HG02852 (cell line): ENCODE results near the gene UROC1.

Experiments
- ATAC-seq: cut with Tn5 transposase; IDR thresholded peaks from one replicate; pipeline ENCODE4 v1.9.1; 2021; ENCODE audit warnings: mild to moderate bottlenecking, moderate library complexity; ENCODE audit not compliant: unreplicated experiment

UROC1 gene

GRCh38 chr3:126517986-126518778 lies 609 bp upstream of the UROC1 start:
- no peak for ATAC-seq

GRCh38 chr3:126516936-126517290 lies 660 bp downstream of the UROC1 start:
- no peak for ATAC-seq

- ATAC-seq: no peak
These were observed 1.2 kb downstream of the UROC1 start for GRCh38 chr3:126516152-126516935.

GRCh38 chr3:126515066-126515706 lies 2.4 kb downstream of the UROC1 start:
- ATAC-seq: no peak

- no peak for ATAC-seq
These were observed 3.4 kb downstream of the UROC1 start for GRCh38 chr3:126514161-126514560.

- ATAC-seq: no peak
These were observed 4.5 kb downstream of the UROC1 start for GRCh38 chr3:126512916-126513650.

GRCh38 chr3:126512026-126512425 lies 5.5 kb downstream of the UROC1 start:
- no peak for ATAC-seq

- ATAC-seq: no peak
These were observed 6.3 kb downstream of the UROC1 start for GRCh38 chr3:126511291-126511690.

GRCh38 chr3:126510308-126510910 lies 7.2 kb downstream of the UROC1 start:
- ATAC-seq: no peak

GRCh38 chr3:126509597-126510307 lies 7.8 kb downstream of the UROC1 start:
- ATAC-seq: no peak

GRCh38 chr3:126508564-126508964 lies 9.0 kb downstream of the UROC1 start:
- ATAC-seq: no peak

GRCh38 chr3:126507886-126508285 lies 9.7 kb downstream of the UROC1 start:
- ATAC-seq: no peak

GRCh38 chr3:126503701-126504100 lies 13.9 kb downstream of the UROC1 start:
- no peak for ATAC-seq

GRCh38 chr3:126502656-126503055 lies 14.9 kb downstream of the UROC1 start:
- no peak for ATAC-seq

GRCh38 chr3:126501736-126502135 lies 15.8 kb downstream of the UROC1 start:
- ATAC-seq: no peak

GRCh38 chr3:126501054-126501453 lies 16.5 kb downstream of the UROC1 start:
- ATAC-seq: no peak

GRCh38 chr3:126500016-126500415 lies 17.6 kb downstream of the UROC1 start:
- ATAC-seq: no peak

- no peak for ATAC-seq
These were observed 18.2 kb downstream of the UROC1 start for GRCh38 chr3:126499401-126499800.

GRCh38 chr3:126498929-126499328 lies 18.6 kb downstream of the UROC1 start:
- ATAC-seq: no peak

GRCh38 chr3:126498461-126498860 lies 19.1 kb downstream of the UROC1 start:
- no peak for ATAC-seq
